HG03520 (cell line): ENCODE data around the gene EEFSEC.

ENCODE experiments used
- ATAC-seq: cut with Tn5 transposase; IDR thresholded peaks from one replicate; pipeline ENCODE4 v1.9.1; 2021; ENCODE audit warnings: mild to moderate bottlenecking, moderate library complexity; ENCODE audit not compliant: unreplicated experiment

Gene EEFSEC

GRCh38 chr3:128238184-128238489, 84.9 kb downstream of the EEFSEC start:
- ATAC-seq, result no peak

- ATAC-seq, result no peak
Observed at GRCh38 chr3:128239304-128239703, 86.0 kb downstream of the EEFSEC start.

GRCh38 chr3:128240232-128240631, 87.0 kb downstream of the EEFSEC start:
- no peak for ATAC-seq

- no peak for ATAC-seq
Observed at GRCh38 chr3:128241741-128242140, 88.5 kb downstream of the EEFSEC start.

GRCh38 chr3:128242818-128243601, 89.7 kb downstream of the EEFSEC start:
- no peak for ATAC-seq

GRCh38 chr3:128243602-128244504, 90.6 kb downstream of the EEFSEC start:
- ATAC-seq, result no peak

- no peak for ATAC-seq
Observed at GRCh38 chr3:128245460-128245859, 92.2 kb downstream of the EEFSEC start.

DNA sequence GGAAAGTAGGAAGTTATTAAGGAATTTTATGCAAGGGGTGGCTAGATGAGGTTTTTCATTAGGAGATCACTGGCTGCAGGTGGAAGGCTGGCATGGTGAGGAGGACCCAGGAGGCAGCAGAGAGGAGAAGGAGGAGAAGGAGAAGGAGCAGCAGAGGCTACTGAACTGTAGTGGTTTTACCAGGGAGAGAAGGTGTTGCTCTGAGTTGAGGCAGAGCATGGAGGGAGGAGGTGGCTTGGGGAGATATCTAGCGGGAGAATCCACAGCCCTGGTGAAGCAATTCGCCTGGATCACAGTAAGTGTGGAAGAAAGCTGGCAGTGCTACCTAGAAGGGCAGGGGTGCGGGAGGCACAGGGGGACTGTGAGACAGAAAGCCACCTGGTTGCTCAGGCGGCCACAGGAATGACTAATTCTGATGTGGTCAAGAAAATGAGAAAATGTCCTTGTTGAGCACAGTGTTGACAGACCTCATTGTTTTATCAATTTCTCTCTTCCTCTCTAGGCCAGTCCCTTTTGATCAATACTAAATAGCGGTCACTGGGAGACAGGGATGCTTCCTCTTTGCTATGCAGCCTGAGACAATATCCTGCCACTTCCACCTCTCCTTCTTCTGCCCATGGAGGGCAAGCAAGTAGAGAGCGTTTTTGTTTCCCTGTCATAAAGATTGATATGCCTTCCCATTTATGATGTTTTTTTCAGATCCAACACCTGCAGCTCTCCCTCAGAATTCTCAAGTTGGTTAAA, 94.6 kb downstream of the EEFSEC start:
- ATAC-seq, result no peak

GRCh38 chr3:128252083-128252482, 98.8 kb downstream of the EEFSEC start:
- ATAC-seq, result no peak

GRCh38 chr3:128253150-128253549, 99.9 kb downstream of the EEFSEC start:
- ATAC-seq, result no peak

GRCh38 chr3:128254066-128254590, 100.8 kb downstream of the EEFSEC start:
- ATAC-seq, result no peak

DNA sequence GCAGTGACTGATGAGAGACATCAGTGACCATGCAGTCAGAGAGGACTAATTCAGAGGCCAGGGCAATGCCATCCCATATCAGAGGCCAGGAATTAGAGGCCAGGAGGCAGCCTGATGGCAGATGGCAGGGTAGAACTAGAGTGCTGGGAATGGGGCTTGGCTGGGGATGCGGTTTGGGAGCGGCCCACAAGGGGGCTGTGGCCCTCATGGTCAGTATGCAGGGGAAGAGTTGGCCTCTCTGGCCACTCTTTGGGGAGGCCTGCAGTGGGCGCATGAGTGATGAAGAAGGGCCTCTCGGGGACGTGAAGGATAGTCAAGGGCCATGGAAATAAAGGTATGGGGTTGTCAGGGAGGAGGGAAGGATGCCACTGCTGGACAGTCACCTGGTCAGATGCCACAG, 101.7 kb downstream of the EEFSEC start:
- ATAC-seq, result no peak

DNA sequence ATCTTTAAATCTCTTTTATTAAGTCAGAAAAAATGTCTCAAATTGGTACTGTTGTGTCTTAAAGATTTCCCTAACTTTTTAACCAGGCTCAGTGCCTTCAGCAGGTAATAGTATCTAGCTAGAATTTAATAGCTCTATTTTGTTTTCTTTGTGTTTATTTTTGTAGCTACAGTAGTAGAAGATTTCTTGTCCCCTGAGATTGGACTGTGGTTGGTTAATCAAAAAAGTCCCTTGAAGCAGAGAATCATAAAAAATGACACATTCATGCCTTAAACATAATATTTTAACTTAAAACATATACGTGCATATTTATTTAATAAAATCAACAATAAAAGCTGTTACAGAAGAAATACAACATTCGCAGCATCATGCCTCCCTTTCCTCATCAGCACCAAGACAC, 102.8 kb downstream of the EEFSEC start:
- ATAC-seq, result no peak

DNA sequence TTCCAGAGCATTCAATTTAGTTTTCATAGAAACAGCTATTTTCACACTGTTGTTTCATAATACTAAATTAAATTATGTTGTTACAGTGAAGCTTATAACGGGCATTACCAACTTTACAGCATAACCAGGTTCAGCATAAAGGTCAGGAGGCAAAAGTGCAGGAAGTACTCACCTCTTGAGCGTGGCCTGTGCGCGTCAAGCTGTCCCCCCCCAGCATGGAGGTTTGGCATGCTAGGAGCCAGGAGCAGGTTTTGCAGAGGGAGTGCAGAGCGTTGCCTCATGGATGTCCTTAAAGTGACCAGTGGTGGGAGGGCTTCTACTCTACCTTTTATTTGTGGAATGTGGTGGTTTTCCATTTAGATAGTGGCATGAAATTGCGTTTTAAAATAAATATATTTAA, 104.4 kb downstream of the EEFSEC start:
- ATAC-seq, result no peak

- ATAC-seq, result no peak
Observed at GRCh38 chr3:128260275-128260674, 107.0 kb downstream of the EEFSEC start.

DNA sequence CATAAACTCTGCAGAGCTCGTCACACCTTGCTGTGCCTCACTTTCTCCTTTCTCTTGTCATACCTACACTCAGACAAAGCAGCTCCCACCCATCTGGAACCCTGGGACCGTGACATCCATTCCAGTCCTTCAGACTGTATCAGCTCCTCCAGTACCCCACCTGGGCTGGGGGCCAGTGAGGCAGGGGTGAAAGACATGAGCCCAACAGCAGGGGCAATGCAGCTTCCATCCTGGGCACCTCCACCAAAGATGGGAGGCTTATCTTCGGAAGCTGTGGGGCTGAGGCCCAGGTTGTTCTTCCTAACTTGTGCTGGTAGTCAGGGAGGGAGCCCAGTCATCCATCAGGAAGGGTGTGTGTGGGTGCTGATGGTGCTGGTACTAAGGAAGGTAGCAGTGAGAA, 109.2 kb downstream of the EEFSEC start:
- ATAC-seq, result no peak

- no peak for ATAC-seq
Observed at GRCh38 chr3:128263118-128263517, 109.8 kb downstream of the EEFSEC start.

DNA sequence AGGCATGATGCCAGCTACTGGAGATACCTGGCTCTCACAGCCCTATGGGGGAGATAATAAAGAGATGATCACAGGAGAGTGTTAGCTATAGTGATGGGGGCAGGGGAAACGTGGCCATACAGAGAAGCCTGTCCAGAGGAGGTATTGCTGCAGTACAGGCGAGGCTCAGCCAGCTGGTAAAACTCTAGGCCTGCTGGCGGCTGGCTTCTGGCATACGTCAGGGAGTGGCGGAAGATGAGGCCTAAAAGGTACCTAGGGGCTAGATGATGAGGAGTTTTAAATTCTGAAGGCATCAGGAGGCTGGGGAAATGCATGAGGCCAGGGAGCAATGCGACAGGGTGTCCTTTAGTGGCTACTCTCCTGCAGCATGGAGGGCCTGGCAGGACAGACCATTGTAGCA, 110.7 kb downstream of the EEFSEC start:
- no peak for ATAC-seq

- no peak for ATAC-seq
Observed at GRCh38 chr3:128266453-128266852, 113.2 kb downstream of the EEFSEC start.

- ATAC-seq, result no peak
Observed at GRCh38 chr3:128267541-128267940, 114.3 kb downstream of the EEFSEC start.
